ENCODE data around the gene TWIST2.

Gene TWIST2

GRCh38 chr2:238916176-238916874 is 68.4 kb downstream of the TWIST2 start:
- no peak for DNase-seq (ENCODE audit: low read depth in 2 of 2, low spot score in 1 of 2)

GRCh38 chr2:238916875-238917590 is 69.1 kb downstream of the TWIST2 start:
- no peak for DNase-seq (ENCODE audit: low read depth in 2 of 2, low spot score in 1 of 2)

GRCh38 chr2:238919307-238919706 is 71.4 kb downstream of the TWIST2 start:
- DNase-seq (ENCODE audit: low read depth in 2 of 2, low spot score in 1 of 2), result no peak

GRCh38 chr2:238920053-238920452 is 72.2 kb downstream of the TWIST2 start:
- no peak for DNase-seq (ENCODE audit: low read depth in 2 of 2, low spot score in 1 of 2)

GRCh38 chr2:238920601-238921001 is 72.7 kb downstream of the TWIST2 start:
- no peak for DNase-seq (ENCODE audit: low read depth in 2 of 2, low spot score in 1 of 2)

- no peak for DNase-seq (ENCODE audit: low read depth in 2 of 2, low spot score in 1 of 2)
Measured at GRCh38 chr2:238921259-238921658, 73.4 kb downstream of the TWIST2 start.

GRCh38 chr2:238921681-238922319 is 73.9 kb downstream of the TWIST2 start:
- no peak for DNase-seq (ENCODE audit: low read depth in 2 of 2, low spot score in 1 of 2)

- no peak for DNase-seq (ENCODE audit: low read depth in 2 of 2, low spot score in 1 of 2)
Measured at GRCh38 chr2:238922435-238922834, 74.5 kb downstream of the TWIST2 start.

- no peak for DNase-seq (ENCODE audit: low read depth in 2 of 2, low spot score in 1 of 2)
Measured at GRCh38 chr2:238924032-238924431, 76.1 kb downstream of the TWIST2 start.

- no peak for DNase-seq (ENCODE audit: low read depth in 2 of 2, low spot score in 1 of 2)
Measured at GRCh38 chr2:238924796-238925195, 76.9 kb downstream of the TWIST2 start.

GRCh38 chr2:238925281-238925680 is 77.4 kb downstream of the TWIST2 start:
- DNase-seq (ENCODE audit: low read depth in 2 of 2, low spot score in 1 of 2), result no peak

GRCh38 chr2:238925816-238926521 is 78.1 kb downstream of the TWIST2 start:
- no peak for DNase-seq (ENCODE audit: low read depth in 2 of 2, low spot score in 1 of 2)

- no peak for DNase-seq (ENCODE audit: low read depth in 2 of 2, low spot score in 1 of 2)
Measured at GRCh38 chr2:238926761-238927611, 79.1 kb downstream of the TWIST2 start.

- no peak for DNase-seq (ENCODE audit: low read depth in 2 of 2, low spot score in 1 of 2)
Measured at GRCh38 chr2:238927746-238928519, 80.0 kb downstream of the TWIST2 start.

GRCh38 chr2:238928520-238929241 is 80.8 kb downstream of the TWIST2 start:
- DNase-seq (ENCODE audit: low read depth in 2 of 2, low spot score in 1 of 2), result no peak

- no peak for DNase-seq (ENCODE audit: low read depth in 2 of 2, low spot score in 1 of 2)
Measured at GRCh38 chr2:238929242-238930081, 81.6 kb downstream of the TWIST2 start.

GRCh38 chr2:238930216-238930615 is 82.3 kb downstream of the TWIST2 start:
- no peak for DNase-seq (ENCODE audit: low read depth in 2 of 2, low spot score in 1 of 2)
